GM12864 (cell line): ENCODE data around the gene AGPAT3.

Source experiments
- DNase-seq: peaks from one replicate; pipeline ENCODE4 v3.0.0-alpha.2; 2011; ENCODE audit warnings: low read depth
- H3K4me3 ChIP-seq: 2 replicates; pipeline ENCODE4 v1.5.1; 2011; ENCODE audit warnings: mild to moderate bottlenecking, low read depth, low read length, control low read depth
- TF ChIP-seq, protein P1 (sequence below): IDR thresholded peaks from 2 replicates; pipeline ENCODE4 v1.5.1; 2011; ENCODE audit warnings: low read depth, mild to moderate bottlenecking, moderate library complexity, low read length, control low read depth, inconsistent platforms; ENCODE audit errors: missing control alignments

AGPAT3 gene

DNA sequence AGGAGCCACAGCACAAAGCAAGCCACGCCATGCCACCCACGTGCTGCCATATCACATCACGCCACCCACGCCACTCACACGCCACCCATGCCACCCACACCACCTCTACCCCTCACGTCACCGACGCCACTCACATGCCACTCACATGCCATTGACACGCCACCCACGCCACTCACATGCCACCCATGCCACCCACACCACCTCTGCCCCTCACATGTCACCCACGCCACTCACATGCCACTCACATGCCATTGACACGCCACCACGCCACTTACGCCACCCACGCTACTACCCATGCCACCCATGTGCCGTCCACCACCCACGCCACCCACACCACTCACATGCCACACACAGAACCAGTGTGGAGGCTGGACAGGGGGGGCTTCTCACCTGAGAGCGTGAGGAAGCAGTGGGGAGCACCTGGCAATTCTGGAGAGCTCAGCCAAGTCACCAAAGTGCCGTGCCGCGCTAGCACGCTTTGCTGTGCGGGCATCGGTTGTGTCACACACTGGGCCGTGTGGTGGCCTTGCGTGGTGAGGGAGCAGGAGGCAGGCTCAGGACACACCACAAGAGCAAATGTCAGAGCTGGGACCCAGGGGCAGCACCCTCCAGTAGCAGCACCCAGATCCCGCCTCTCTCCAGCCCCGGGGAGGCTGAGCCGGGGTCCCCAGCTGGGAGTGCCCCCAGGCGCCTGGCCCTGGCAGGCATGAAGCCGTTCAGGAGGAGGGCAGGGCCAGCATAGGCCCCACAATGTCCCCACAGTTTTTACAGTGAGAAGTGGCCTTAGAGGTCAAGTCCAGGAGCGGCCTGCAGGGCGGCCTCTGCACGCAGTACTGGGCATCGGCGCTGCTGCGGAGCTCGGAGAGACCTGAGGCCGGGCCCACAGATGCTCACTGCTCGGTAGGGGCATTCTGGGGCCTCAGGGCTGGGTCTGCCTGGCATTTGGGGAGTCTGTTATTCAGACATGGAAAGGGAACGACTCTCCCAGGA, 70.0 kb downstream of the AGPAT3 start:
- TF ChIP-seq, protein P1, sequence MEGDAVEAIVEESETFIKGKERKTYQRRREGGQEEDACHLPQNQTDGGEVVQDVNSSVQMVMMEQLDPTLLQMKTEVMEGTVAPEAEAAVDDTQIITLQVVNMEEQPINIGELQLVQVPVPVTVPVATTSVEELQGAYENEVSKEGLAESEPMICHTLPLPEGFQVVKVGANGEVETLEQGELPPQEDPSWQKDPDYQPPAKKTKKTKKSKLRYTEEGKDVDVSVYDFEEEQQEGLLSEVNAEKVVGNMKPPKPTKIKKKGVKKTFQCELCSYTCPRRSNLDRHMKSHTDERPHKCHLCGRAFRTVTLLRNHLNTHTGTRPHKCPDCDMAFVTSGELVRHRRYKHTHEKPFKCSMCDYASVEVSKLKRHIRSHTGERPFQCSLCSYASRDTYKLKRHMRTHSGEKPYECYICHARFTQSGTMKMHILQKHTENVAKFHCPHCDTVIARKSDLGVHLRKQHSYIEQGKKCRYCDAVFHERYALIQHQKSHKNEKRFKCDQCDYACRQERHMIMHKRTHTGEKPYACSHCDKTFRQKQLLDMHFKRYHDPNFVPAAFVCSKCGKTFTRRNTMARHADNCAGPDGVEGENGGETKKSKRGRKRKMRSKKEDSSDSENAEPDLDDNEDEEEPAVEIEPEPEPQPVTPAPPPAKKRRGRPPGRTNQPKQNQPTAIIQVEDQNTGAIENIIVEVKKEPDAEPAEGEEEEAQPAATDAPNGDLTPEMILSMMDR = no peak
- no peak for DNase-seq
- H3K4me3 ChIP-seq = no peak overlapping the region

DNA sequence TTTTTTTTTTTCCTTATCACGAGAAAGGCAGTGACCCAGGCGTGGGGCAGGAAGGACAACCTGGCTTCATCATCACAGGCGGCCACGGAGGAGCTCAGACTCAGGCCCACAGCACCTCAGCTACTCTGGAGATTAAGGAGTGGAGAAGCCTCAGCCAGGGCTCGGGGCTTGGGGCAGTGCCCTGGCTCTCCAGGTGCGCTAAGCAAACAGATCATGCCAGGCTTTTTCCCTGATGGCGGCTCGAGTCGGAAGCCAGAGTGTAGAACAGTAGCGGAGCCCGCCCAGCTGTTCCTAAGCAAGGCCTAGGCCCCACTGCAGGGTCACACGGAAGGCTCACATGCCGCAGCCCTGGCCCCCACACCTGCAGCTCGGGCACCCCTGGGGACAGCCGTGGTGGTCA, 70.7 kb downstream of the AGPAT3 start:
- TF ChIP-seq, protein P1 = no peak
- H3K4me3 ChIP-seq = no peak overlapping the region
- no peak for DNase-seq

DNA sequence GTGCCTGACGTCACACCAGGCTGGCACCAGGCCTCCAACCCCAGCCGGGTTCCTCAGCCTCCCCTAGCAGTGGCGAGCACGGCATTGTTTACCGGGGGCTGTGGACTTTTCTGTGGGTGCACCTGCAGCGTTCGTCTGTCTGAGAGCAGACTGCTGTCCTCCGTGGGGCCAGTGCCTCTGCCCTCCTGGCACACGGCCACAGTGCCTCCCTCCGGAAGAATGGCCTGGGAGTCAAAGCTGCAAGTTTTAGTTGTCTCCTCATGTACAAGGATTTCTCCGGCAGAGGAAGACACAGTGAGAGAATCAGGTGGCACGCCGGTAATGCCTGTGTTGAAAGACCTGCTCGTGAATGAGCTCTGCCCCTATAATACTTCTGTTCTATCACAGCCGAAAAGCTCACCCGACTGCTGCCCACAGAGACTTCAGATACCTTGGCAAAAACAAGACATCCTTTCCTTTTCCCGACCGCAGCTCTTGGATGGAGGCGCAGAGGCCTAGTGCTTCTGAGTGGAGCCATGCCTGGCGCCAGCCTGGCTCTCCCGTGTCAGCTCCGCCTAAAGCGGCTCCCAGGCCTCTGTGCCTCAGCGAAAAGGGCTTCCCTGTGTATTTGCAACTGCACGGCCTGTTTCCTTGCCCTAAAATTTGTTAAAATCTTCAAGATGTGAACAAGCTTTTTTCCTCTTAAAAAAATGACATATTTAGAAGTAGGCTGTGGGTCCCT, 71.4 kb downstream of the AGPAT3 start:
- TF ChIP-seq, protein P1 = no peak
- DNase-seq = no peak
- no peak overlapping the region for H3K4me3 ChIP-seq

DNA sequence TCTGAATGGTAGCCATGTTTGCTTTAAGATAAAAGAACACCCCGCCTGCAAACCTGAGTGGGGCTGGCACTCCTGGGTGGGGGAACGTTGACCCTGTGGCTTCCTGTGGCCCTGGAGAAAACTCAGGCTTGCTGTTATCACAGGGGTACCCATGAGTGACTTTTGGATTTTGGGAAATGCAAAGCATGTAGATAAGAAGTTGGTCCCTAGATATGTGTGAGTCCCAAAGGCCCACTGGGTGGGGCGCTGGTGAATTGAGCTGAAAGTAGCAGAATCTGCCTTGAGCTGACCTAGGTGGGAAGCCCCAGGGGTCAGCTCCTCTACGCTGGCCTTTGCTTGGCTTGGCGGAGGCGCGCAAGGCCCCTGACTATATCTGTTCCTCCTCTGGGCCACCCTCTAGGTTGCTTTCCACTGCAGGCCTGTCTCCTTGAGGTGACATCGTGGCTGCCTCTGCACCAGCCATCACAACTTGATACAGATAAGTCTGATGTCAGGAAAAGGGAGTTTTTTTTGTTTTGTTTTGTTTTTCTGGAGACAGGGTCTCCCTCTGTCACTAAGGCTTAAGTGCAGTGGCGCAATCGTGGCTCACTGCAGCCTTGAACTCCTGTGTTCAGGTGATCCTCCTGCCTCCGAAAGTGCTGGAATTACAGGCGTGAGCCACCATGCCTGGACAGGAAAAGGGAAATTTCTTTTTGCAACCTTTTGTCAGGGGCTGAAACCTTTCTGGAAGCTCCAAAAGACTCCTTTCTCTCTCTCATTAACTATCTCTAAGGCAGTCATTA, 72.2 kb downstream of the AGPAT3 start:
- DNase-seq = no peak
- no peak overlapping the region for H3K4me3 ChIP-seq
- TF ChIP-seq, protein P1 = no peak

DNA sequence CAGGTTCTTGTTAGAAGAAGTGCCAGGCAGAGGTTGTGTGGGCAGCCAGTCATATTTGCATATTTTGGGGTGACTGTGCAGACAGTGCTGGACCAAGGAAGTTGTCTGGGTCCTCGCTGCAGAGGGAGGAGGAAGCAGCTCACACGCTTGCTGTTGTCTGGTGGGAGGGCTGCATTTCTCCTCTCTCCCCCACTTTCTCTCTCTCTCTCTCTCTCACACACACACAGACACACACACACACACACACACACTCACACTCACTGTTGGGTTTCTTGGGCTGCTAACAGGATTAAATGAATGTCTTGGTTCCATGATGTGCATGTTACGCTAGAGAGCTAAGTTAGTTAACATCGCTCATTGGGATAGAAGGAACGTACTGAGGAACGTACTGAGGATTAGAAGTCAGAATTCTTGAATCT, 72.9 kb downstream of the AGPAT3 start:
- H3K4me3 ChIP-seq = no peak overlapping the region
- TF ChIP-seq, protein P1 = no peak
- peak; percentile 68 for DNase-seq

DNA sequence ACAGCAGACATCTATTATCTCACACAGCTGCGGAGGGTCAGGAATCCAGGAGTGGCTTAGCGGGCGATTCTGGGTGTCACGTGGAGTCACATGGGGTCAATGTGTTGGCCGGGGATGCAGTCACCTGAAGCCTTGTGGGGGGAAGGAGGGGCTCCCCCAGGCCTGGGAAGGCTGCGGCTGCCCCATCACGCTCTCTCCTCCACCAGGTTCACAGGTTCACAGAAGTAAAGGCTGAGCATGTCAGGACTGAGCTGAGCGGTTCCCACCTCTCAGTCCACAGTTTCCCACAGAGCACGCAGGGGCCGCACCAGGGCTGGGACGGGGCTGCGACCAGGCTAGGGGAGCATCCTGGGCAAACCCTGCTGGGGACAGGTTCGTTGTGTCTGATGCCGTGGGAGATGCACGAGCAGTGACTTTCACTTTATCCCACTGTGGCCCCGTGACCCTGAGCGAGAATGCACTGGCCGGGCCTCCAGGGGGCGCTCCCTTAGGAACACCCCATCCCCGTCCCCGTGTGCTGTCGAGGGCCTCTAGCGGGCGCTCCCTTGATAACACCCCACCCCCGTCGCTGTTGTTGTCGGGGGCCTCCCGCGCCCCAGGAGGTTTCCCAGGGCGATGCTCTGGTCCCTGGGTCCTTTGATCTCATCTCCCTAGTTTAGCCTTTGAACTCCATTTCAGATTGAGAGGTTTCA, 73.9 kb downstream of the AGPAT3 start:
- peak overlapping the region; percentile 74 for H3K4me3 ChIP-seq
- no peak for DNase-seq
- TF ChIP-seq, protein P1 = peak; percentile 99
